Bronchial epithelial cell (primary cell): ENCODE data around the gene ADD3. TPM values are rescaled to one million over a fixed set of nuclear protein-coding genes. Genes with fewer than 3 reads are reported as not detected.
A peak's percentile ranks its signal among the peaks of the same experiment; 100 is the strongest.

Source experiments
- DNase-seq: peaks from one replicate; pipeline ENCODE4 v3.0.0-alpha.2; 2010; ENCODE audit warnings: low read depth
- FAIRE-seq: peaks from 2 replicates; lab custom pipeline; 2011; peaks lifted over from hg19 to GRCh38; lab: Jason Lieb, UNC
- H3K27me3 ChIP-seq: 2 replicates; pipeline ENCODE4 v1.5.1; 2011; ENCODE audit warnings: low read length; ENCODE audit not compliant: control insufficient read depth, insufficient read depth
- H3K36me3 ChIP-seq: 2 replicates; pipeline ENCODE4 v1.5.1; 2011; ENCODE audit warnings: low read length; ENCODE audit not compliant: control insufficient read depth, insufficient read depth
- H3K4me3 ChIP-seq: 2 replicates; pipeline ENCODE4 v1.5.1; 2011; ENCODE audit warnings: mild to moderate bottlenecking, low read depth, low read length, control low read depth
- CTCF ChIP-seq: IDR thresholded peaks from 2 replicates; pipeline ENCODE4 v1.5.1; 2011; ENCODE audit warnings: mild to moderate bottlenecking, moderate library complexity, low read length, control low read depth, inconsistent platforms; ENCODE audit not compliant: insufficient read depth, severe bottlenecking
- total RNA-seq: library from RNA; depleted of rRNA; stranded (reverse); fragments of >200 nt; gene quantifications from 2 replicates; pipeline ENCODE4 v1.2.1, GENCODE V29; 2014

ADD3 gene
- total RNA-seq, 1 donor from 2014 or later = 39.5 TPM

- Histone ChIP-seq H3K27me3 (peaks cover 12% of the 10 kb centered on the region), H3K4me3 (no peak overlapping the region), H3K36me3 (no peaks in the 10 kb centered on the region)
- TF ChIP-seq CTCF = no peak
- DNase-seq (no peak), FAIRE-seq (no peak)
Measured at GRCh38 chr10:110170142-110170971, 162.6 kb downstream of the ADD3 start.

DNA sequence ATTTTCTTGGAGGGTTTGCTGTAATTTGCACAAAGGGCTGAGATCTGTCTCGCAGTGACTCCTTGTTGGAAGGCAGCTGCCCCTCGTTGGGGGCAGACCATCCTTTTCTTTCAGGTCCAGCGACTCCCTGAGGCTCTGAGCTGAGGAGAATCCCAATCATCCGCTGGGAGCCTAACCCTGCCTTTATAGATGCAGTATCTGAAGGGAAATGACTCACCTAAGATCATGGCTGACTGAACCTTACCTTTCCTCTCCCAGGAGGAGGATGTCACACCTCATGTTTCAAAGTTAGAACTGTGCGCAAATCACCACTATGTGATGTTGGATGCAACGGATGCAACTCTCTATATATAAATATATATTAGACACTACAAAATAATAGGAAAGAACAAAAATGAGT is 163.2 kb downstream of the ADD3 start:
- no peak for TF ChIP-seq CTCF
- H3K27me3 ChIP-seq = peaks cover 12% of the 10 kb centered on the region

GRCh38 chr10:110172155-110172554 is 164.4 kb downstream of the ADD3 start:
- DNase-seq = peak; percentile 83
- H3K36me3 ChIP-seq = no peaks in the 10 kb centered on the region
- peaks cover 12% of the 10 kb centered on the region for H3K27me3 ChIP-seq
- H3K4me3 ChIP-seq = no peak overlapping the region
- no peak for FAIRE-seq
- TF ChIP-seq CTCF = no peak

More for the DNA sequence above, 163.2 kb downstream of the ADD3 start:
- Histone ChIP-seq H3K4me3 (no peak overlapping the region), H3K36me3 (no peaks in the 10 kb centered on the region)
- FAIRE-seq (no peak), DNase-seq (peak; percentile 81)

DNA sequence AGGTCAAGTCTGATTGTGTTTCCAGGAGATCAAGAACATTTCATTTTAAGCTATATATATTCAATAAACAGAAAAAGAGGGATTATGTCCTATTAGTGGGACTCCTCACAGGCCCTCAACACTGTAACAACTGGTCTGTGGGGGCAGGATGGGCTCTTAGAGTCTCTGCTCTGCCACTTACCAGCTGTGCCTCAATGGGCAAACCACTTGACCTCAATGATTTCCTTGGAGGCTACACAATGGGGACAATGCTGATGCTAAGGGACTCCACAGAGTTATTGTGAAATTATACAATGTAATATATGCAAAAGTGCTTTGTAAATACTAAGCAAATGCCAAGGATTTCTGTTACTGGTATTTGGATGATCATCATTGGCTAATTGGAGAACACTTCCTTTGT is 166.4 kb downstream of the ADD3 start:
- Histone ChIP-seq H3K4me3 (no peak overlapping the region), H3K27me3 (peaks cover 5% of the 10 kb centered on the region), H3K36me3 (no peaks in the 10 kb centered on the region)
- no peak for TF ChIP-seq CTCF
- no peak for DNase-seq
- FAIRE-seq = no peak

GRCh38 chr10:110174816-110175215 is 167.0 kb downstream of the ADD3 start:
- TF ChIP-seq CTCF = no peak
- FAIRE-seq = no peak

DNA sequence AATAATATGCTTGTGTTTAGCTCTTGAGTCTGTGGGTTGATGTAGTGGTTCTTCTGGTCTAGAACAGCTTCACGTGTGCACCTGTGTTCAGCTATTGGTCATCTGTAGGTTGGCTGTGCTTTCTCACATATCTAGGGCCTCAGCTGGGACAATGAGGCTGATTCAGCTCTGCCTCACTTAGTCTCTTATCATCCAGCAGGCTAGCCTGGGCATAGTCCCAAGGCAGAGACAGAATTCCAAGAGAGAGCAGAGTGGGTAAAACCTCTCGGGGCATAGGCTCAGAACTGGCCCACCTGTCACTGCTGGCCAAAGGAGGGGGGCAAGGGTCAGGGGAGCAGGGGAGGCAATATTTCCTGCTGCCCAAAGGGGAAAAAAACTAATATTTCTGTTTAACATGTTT is 167.6 kb downstream of the ADD3 start:
- peak; percentile 91 for DNase-seq
- H3K36me3 ChIP-seq = no peaks in the 10 kb centered on the region
- H3K27me3 ChIP-seq = no peaks in the 10 kb centered on the region
- no peak for TF ChIP-seq CTCF
- no peak overlapping the region for H3K4me3 ChIP-seq
- no peak for FAIRE-seq

More at GRCh38 chr10:110174816-110175215, 167.0 kb downstream of the ADD3 start:
- Histone ChIP-seq H3K4me3 (no peak overlapping the region), H3K27me3 (peaks cover under 1% of the 10 kb centered on the region), H3K36me3 (no peaks in the 10 kb centered on the region)
- DNase-seq = no peak
